ENCODE measurements around the gene LDB2.

DNA sequence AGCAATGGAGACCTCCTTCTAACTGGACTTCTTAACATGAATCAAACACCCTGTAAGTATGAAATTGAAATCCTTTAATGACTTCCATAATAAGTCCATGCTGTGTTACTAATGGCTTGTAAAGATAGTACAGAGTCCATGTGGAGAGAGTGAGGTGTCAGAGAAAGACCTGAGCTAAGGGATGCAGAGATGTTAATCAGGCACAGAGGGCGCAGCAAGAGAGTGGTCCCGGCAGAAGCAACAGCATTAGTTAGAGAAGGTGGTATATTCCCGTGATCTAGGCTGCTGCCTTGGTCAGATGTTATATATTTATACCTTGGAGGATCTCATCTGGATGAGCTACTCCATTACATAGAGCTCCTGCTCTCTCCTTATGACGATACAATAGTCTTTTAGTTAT is 295.3 kb downstream of the LDB2 start:
- no peak for TF ChIP-seq CTCF (IDR thresholded peaks at IDR 0.05)
- no peak for TF ChIP-seq POLR2A (IDR thresholded peaks at IDR 0.05)

Measured in breast epithelium (tissue), 3 donors.